ENCODE results near the gene CYP2U1.
A peak's percentile ranks its signal among the peaks of the same experiment; 100 is the strongest.
"Not testable (repeated sequence)": the region's sequence is repeated elsewhere in the genome, so short reads cannot be mapped to it uniquely, and the experiment has no call there.

The CYP2U1 gene

DNA sequence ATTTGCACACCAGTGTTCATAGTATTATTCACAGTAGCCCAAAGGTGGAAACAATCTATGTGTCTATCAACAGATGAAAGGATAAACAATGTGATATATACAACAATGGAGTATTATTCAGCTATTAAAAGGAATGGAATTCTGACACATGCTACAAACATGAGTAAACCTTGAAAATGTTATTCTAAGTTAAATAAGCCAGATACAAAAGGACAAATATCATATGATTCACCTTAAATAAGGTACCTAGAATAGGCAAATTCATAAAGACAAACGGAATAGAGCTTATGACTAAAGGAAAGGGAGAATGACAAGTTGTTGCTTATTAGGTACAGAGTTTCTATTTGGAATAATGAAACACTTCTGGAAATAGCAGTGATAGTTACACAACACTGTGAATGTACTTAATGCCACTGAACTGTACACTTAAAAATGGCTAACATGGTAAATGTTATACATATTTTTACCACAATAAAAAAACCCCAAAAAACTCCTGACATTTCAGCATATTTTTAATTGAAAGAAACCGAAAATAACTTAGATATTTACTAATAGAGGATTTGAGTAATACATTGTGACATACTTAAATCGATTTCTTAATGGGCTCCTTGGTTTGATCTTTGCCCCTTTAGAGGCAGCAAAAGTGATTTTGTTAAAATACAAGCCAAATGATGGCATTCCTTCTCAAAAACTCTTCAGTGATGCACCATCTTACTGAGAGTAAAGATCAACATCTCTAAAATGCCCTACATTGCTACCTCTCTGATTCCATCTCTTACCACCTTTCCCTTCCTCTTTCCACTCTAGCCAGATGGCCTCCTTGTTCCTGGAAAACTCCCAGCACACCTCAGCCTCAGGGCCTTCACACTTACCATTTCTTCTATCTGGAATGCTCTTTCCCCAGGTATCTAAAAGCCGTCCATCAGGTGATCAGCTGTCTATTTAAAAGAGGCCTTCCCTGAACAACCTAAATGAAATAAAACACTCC lies 8.6 kb upstream of the CYP2U1 start:
- no peak for DNase-seq

DNA sequence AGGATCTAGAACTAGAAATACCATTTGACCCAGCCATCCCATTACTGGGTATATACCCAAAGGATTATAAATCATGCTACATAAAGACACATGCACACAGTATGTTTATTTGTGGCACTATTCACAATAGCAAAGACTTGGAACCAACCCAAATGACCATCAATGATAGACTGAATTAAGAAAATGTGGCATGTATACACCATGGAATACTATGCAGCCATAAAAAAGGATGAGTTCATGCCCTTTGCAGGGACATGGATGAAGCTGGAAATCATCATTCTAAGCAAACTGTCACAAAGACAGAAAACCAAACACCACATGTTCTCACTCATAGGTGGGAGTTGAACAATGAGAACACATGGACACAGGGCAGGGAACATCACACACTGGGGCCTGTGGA lies 5.6 kb upstream of the CYP2U1 start:
- DNase-seq = not testable (repeated sequence)

DNA sequence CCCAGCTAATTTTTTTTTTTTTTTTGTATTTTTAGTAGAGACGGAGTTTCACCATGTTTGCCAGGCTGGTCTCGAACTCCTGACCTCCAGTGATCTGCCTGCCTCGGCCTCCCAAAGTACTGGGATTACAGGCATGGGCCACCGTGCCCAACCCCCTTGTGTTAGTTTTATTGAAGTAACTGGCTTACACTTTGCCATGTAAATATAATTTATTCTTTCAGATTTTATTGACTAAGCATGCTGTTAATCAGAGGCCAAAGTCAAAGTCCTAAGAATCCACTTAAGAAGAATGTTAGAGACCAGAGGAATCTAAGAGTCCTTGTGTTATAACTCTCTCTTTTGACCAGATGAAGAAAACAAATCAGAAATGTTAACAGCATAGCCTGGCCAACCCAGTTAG lies 4.5 kb upstream of the CYP2U1 start:
- DNase-seq = not testable (repeated sequence)

DNA sequence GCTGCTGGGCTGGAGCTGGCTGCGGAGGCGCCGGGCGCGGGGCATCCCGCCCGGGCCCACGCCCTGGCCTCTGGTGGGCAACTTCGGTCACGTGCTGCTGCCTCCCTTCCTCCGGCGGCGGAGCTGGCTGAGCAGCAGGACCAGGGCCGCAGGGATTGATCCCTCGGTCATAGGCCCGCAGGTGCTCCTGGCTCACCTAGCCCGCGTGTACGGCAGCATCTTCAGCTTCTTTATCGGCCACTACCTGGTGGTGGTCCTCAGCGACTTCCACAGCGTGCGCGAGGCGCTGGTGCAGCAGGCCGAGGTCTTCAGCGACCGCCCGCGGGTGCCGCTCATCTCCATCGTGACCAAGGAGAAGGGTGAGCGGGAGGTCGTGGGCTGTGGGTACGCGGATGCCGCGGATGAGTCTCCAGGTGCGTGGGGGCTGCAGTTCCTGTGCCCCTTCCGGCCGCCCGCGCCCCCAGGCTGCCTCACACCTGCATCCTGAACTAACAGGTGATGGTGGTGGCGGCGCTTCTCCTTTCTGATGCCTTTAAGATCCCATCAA lies 499 bp downstream of the CYP2U1 start:
- DNase-seq = peak; percentile 35

DNA sequence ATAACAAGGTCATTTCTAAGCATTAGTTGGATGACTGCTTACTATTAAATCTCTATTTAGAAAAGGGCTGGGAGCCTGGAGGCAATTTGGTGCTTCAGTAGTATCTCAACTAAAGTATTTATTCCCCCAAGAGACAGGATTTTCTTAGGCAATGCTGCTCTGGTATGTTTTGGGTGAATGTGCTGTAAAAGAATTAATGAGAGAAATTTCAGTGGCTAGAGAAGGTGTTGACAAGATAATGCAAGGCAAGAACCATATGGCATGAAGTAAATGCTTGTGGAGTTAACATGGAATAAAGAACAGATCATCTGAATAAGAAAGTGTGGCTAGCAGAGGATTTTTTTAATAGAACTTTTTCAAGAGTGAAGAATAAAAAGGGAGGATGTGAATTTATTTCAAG lies 3.9 kb downstream of the CYP2U1 start:
- DNase-seq = no peak

DNA sequence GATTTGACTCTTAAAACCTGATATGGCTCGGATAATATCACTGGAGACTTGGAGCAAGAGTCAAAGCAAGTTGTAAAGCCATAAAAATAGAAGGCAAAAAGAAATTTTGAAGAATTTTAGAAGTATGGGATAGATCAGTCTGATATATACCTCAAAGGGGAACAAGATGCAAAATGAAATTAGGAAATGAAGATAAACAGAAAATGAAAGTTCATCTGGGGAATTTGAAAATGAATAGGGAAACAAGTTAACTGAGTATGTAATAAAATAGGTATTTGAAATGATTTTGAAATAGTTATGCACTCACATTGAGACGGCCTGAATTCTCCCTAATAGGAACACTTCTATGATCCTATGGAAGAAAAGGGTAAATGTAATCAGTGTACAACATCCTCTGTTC lies 5.7 kb downstream of the CYP2U1 start:
- no peak for DNase-seq

DNA sequence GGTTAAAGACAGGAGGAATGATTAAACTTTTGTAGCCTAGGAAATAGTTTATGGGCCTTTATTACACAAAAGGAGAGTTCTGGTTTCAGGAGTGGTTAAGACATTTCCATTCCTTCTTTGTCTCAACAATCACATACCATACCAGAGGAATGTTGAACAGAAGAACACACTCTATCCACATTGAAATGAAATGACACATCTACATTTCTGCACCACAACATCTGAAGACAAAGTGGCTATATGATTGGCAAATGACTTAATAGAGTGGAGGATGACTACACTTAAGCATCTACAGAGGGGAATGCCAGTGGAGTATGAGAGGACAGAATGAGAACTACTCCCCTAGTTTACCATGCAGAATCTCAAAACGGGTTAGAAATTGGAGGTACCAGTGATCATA lies 8.0 kb downstream of the CYP2U1 start:
- no peak for DNase-seq

DNA sequence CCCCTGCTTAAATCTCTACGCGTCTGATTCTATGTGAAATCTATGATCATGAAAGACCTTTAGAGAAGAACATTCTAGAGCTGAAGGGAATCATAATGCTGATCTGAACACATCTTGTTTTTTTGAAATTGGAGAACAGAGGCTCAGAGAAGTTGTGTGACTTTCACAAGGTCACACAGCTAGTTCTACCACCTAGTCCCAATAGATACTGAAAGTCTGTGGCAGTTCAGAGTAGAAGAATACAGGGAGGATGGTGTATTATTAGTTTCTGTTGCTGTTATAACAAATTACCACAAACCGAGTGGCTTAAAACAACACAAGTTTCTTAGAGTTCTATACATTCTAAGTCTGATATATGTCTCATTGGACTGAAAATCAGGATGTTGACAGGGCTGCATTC lies 14.5 kb downstream of the CYP2U1 start:
- no peak for DNase-seq

DNA sequence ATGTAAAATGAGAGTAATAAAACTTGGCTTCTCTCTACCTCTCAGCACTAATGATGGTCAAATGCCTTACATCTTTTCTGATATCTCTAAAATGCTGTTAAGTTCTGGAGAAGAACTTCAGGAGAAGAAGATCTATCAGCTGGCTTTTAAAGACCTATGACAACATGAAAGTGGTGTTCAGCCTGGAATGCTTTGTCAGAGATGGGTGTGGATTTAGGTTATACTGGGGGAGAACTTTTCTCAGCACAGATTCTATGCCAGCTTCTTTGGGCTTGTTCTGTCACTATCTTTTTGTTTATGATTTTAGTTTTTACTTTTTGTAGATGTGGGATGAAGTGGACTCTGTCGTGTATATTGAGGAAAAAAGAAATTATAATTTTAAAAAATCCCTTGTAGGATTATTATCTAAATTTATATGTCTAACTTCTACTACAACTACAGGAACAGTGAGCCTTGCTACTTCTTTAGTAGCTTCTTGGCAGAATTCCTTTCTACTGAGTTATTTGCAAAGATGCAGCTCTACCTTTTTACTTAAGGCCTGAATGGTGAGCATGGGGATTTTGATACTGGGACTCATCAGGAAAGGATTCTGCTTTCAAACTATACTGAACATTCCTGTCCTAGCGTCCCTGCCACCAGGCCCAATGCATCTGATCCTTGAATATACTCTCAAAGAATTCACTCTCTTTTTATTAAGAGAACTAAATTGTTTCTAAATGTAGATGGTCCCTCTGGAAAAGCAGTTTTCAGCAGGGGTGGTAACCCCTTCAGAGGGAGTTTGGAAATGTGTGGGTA lies 19.6 kb downstream of the CYP2U1 start:
- no peak for DNase-seq

DNA sequence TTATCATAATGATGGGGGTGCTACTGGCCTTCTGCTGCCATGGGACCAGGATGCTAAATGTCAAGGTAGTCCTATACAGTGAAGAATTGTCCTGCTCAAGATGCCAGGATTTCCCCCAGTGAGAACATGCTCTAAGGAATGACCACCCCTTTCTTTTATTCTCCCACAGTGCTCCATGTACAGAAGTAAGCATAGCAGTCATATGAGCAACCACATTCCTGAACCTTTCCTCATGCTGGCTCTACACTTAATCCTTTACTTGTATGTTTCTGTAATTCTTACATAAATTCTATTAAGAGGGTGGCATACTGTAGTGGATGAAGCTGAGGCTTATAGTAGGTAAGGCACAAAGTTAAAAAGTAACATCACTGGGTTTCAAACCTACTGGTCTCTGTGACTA lies 20.2 kb downstream of the CYP2U1 start:
- DNase-seq = no peak

DNA sequence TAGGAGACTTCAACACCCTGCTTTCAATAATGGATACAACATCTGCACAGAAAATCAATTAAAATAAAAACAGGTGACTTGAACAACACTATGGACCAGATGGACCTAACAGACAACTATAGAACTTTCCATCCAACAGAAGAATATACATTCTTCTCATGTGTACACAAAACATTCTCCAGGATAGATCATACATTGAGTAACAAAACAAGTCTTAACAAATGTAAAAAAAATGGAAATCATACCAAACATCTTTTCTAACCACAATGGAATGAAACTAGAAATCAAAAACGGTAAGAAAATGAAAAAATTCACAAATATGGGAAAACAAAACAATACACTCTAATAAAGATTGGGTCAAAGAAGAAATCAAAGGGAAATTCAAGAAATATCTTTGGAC lies 24.7 kb downstream of the CYP2U1 start:
- no peak for DNase-seq

DNA sequence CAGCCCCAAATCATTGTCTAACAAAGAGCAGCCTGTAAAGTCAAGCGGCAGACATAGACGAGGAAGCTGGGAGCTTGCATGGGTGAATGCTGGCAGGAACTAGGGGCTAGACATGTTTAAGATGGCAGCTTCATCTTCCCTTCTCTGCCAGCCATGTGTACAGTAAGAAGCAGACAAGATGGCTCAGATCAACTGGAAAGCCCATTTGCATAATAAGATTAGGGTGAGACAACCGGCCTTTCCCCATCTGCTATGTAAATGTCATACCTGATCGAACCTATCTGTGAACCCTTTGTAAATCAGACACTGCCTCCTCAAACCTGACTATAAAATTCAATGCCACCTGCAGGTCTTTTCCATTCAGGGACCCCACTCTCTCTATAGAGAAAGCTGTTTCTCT lies 35.6 kb downstream of the CYP2U1 start:
- no peak for DNase-seq

DNA sequence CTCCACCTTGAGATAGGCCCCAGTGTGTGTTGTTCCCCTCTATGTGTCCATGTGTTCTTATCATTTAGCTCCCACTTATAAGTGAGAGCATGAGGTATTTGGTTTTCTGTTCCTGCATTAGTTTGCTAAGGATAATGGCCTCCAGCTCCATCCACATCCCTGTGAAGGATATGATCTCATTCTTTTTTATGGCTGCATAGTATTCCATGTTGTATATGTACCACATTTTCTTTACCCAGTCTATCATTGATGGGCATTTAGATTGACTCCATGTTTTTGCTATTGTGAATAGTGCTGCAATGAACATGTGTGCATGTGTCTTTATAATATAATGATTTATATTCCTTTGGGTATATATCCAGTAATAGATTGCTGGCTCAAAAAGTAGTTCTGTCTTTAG lies 36.2 kb downstream of the CYP2U1 start:
- not testable (repeated sequence) for DNase-seq

DNA sequence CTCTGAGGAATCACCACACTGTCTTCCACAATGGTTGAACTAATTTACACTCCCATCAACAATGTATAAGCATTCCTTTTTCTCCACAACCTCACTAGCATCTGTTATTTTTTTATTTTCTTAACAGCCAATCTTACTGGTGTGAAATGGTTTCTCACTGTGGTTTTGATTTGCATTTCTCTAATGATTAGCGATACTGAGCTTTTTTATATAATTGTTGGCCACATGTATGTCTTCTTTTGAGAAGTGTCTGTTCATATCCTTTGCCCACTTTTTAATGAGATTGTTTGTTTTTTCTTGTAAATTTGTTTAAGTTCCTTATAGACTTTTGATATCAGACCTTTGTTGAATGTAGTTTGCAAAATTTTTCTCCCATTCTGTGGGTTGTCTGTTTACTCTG lies 36.6 kb downstream of the CYP2U1 start:
- not testable (repeated sequence) for DNase-seq

DNA sequence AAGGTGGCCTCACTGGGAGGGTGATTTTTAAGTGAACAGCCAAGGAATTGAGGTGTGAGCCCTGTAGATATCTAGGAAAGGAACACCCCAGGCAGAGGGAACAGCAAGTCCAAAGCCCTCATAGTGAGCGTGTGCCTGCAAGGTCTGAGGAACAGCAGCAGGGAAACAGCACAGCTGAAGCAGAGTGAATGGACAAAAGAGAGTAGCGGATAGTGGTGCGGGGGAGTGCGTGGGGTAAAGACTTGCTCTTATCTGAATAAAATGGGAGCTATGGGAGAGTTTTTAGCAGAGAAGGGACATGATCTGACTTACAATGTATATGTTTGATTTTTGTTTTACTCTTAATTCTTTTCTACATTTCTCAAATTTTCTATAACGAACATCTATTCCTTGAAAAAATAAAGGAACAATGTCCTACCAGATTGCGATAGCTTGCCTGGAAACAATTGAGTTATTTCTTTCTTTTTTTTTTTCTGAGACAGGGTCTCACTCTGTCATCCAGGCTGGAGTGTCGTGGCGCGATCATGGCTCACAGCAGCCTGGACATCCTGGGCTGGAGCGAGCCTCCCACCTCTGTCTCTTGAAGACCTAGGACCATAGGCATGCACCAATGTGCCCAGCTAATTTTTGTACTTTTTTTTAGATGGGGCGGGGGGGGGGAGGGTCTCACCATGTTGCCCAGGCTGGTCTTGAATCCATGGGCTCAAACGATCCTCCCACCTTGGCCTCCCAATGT lies 38.9 kb downstream of the CYP2U1 start:
- DNase-seq = no peak

DNA sequence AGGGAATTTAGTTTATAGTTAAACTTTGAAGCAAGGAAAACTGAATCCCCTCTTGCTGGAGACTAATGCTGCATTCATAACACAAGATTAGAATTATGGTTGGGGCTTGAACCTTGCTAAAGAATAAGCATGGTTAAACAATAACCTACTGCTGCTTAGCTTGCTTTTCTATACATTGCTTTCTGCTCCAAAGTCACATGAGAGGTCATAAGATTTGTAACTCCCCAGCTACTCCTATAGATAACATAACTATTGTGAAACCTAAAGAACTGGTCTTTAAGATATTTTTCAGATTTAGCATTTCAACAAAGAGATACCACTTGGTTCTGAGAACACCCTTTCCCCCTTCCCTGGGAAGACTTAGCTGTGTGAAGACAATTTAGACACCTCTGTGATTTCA lies 41.3 kb downstream of the CYP2U1 start:
- DNase-seq = no peak

DNA sequence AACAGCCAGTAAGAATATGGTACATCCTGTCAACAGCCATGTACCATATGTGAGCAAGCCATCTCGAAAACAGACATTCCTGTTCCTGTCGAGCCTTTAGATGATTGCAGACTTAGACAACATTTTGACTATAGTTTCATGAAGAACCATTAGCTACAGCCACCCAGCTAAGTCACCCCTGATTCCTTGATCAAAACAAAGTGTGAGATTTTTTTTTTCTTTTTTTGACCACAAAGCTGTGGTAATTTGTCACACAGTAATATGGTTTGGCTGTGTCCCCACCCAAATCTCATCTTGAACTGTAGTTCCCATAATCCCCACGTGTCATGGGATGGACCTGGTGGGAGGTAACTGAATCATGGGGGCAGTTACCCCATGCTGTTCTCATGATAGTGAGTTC lies 43.2 kb downstream of the CYP2U1 start:
- no peak for DNase-seq

DNA sequence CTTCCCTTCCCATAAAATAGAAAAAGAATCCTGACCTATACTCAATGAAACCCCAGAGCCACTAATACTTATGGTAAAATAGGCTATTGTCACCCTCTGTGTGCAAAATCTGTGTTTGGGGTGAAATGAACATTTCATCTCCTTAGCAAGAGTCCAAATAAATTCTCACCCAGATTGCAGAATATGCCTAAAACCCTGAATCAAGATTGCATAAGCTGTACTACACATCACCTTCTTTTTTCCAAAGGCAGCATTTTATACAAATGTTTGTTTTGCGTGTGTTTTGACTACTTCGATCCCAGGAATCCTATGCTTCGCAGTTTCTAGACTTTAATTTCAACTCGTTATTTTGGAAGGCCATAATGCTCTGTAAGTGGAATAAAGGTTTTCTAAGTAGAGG lies 46.1 kb downstream of the CYP2U1 start:
- DNase-seq = no peak

DNA sequence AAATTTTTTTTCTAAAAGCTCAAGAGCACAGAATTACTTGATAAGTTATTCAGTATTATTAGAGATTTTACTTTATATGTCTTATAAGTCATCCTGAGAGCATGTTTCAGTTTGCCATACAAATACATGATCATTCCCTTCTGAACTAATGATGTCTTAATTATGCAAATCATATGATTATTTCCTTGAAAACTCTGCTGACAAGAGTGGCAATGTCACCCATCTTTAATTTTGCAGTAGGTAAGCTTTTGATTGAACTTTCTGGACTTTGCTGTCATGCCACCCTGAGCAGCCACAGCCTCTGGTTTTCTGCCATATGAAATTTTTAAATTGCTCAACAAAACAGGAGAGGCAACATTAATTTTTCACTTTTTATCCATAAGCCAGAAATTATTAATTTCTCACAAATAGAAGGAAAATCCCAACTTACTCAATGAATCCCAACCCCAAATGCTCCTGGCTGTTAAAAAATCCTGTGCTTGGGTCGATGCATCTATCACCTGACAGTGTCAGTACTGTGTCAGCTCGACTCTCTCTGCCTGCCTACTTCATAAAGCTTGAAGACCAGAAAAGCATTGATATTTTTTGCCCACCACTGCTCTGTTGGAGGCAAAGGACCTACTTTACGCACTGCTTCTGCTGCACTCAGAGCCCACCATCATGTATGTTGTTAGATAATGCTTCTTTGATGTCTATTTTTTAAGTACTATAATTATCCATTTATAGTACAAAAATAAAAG lies 46.8 kb downstream of the CYP2U1 start:
- no peak for DNase-seq

DNA sequence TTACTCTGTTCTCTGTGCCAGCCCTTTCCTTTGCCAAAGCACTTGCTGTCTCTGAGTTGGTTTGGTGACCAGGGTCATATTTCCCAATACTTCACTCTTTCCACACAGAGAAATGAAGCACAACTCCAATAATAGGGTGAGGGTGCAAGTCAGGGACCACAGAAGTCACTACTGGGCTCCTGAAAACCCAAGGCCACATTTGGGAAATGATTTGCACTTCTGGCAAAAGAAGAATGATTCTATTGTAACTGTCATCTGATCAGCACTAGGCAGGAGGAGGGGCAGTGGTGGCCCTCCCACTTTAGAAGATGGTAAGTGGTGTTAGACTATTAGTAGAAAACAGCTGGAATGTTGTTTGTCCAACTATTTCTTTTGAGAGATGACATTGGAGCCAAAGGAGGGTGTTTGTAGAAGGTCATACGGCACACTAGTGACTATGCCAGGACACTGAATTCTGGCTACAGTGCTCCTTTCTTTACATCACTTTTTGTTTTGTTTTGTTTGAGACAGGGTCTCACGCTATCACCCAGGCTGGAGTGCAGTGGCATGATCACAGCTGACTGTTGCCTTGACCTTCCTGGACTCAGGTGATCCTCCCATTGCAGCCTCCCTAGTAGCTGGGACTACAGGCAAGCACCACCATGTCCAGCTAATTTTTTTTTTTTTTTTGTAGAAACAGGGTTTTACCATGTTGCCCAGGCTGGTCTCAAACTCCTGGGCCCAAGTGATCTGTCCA lies 47.5 kb downstream of the CYP2U1 start:
- DNase-seq = no peak

DNA sequence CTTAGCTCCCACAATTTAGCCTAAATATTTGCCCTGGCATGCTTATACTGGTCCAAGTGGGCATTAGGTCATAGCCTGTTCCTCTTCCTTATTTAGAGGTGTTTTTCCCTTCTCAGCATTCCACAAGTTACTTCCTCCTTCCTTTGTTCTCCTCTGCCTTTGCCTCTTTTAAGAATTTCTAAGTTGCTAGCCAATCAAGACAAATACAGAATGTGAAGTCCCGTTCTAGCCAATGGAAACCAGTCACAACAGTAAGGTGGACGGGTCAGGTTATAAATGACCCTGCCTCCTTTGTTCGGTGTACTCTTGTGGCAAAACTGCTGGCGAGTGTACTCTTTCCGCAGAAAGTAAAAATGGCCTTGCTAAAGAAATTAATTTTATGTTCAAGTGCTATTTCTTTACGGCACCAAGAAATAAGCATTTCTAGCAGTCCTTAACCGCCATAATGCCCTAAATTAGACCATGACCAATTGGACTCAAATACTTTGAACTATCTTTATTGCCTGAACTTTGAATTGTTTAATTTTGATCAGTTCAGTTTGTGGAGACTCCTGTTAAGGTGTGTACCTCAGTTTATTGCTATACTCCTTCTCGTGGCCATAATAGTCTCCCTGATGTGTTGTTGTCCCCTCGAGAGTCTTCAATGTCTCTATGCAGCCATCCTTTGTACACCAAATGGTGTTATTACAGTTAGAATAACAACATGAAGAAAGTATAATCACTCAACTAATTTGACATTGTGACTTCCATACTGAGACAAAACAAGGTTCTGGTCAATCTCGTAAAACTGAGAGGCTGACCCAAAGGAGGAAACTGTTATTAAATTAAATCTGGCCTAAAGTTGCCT lies 56.8 kb downstream of the CYP2U1 start:
- DNase-seq = no peak
